Right atrium auricular region (tissue), 2 donors: ENCODE measurements around the gene ZBED6. TPM values are rescaled to one million over a fixed set of nuclear protein-coding genes. Genes with fewer than 3 reads are reported as not detected.
"Not testable (repeated sequence)": the region's sequence is repeated elsewhere in the genome, so short reads cannot be mapped to it uniquely, and the experiment has no call there.

Experiments used
- DNase-seq: peaks from one replicate; pipeline ENCODE4 v3.0.0-alpha.2; 2019; ENCODE audit warnings: low spot score
- H3K27ac ChIP-seq, 2 donors: fragments of 200-600 bp; sonication (generic); 1 replicate in 1 of 2; 2 replicates in 1 of 2; pipeline ENCODE4 v1.5.1; 2016 to 2019
- H3K27me3 ChIP-seq, 2 donors: fragments of 200-600 bp; sonication (generic); one replicate each; pipeline versions ENCODE4 v1.5.1 to v1.6.0; 2017 to 2019
- H3K36me3 ChIP-seq: fragments of 200-600 bp; sonication (generic); one replicate; pipeline ENCODE4 v1.5.1; 2016
- H3K4me1 ChIP-seq, 2 donors: fragments of 200-600 bp; sonication (generic); one replicate each; pipeline versions ENCODE4 v1.5.1 to v1.6.0; 2017 to 2019
- H3K4me3 ChIP-seq, 2 donors: fragments of 200-600 bp; sonication (generic); 1 replicate in 1 of 2; 2 replicates in 1 of 2; pipeline ENCODE4 v1.5.1; 2017 to 2019; ENCODE audit warnings: mild to moderate bottlenecking in 1 of 2, moderate library complexity in 1 of 2
- H3K9me3 ChIP-seq, 2 donors: fragments of 200-600 bp; sonication (generic); one replicate each; pipeline ENCODE4 v1.5.1; 2019
- CTCF ChIP-seq, 2 donors: fragments of 200-600 bp; sonication (generic); IDR thresholded peaks; one replicate each; pipeline ENCODE4 v1.5.1; 2019; ENCODE audit warnings: antibody characterized with exemption in 2 of 2
- total RNA-seq, 2 donors: library from RNA; depleted of rRNA; stranded (reverse); fragments of >200 nt; gene quantifications; one replicate each; pipeline ENCODE4 v1.1.0, GENCODE V29; 2016

Gene ZBED6
- total RNA-seq: 10 to 100 TPM in 1 of 2 donors, 1 to 10 TPM in 1; 8.6 to 13.4 TPM

- Histone ChIP-seq H3K4me1 (peaks cover 0 to 48% of the 10 kb centered on the region in 2 donors), H3K9me3 (no peaks in the 10 kb centered on the region), H3K27ac (peak within 1 kb of the TSS; percentile 94 to 97), H3K4me3 (peak within 1 kb of the TSS; percentile 65 to 73), H3K36me3 (no peaks in the 10 kb centered on the region), H3K27me3 (no peaks in the 10 kb centered on the region)
- TF ChIP-seq CTCF (IDR thresholded peaks at IDR 0.05): no peak
- peak; percentile 100 for DNase-seq
Measured at GRCh38 chr1:203795441-203796235, at the start of gene ZBED6, which contains the start of gene ZC3H11A. ZBED6 (plus strand) TSS chr1:203795623; CDS start chr1:203797523, 1,900 bp downstream. ZC3H11A (plus strand) TSS chr1:203795623; CDS start chr1:203817071, 21,448 bp downstream.

- no peak for DNase-seq
- no peak overlapping the region for H3K27ac ChIP-seq
- TF ChIP-seq CTCF (IDR thresholded peaks at IDR 0.05): no peak
- H3K9me3 ChIP-seq: no peaks in the 10 kb centered on the region
- H3K27me3 ChIP-seq: no peaks in the 10 kb centered on the region
- no peaks in the 10 kb centered on the region for H3K36me3 ChIP-seq
- peaks cover 0 to 22% of the 10 kb centered on the region in 2 donors for H3K4me1 ChIP-seq
- no peak overlapping the region for H3K4me3 ChIP-seq
Measured at GRCh38 chr1:203746281-203746680, 49.1 kb upstream of the ZBED6 start.

GRCh38 chr1:203751051-203751450 lies 44.4 kb upstream of the ZBED6 start:
- Histone ChIP-seq H3K4me1 (no peaks in the 10 kb centered on the region), H3K4me3 (no peak overlapping the region), H3K9me3 (no peaks in the 10 kb centered on the region), H3K36me3 (no peaks in the 10 kb centered on the region), H3K27me3 (no peaks in the 10 kb centered on the region), H3K27ac (no peak overlapping the region)
- DNase-seq: no peak
- TF ChIP-seq CTCF (IDR thresholded peaks at IDR 0.05): no peak

- H3K4me3 ChIP-seq, H3K27ac ChIP-seq, H3K36me3 ChIP-seq, DNase-seq, H3K9me3 ChIP-seq, H3K27me3 ChIP-seq, H3K4me1 ChIP-seq: not testable (repeated sequence)
Measured at GRCh38 chr1:203751618-203752361, 43.6 kb upstream of the ZBED6 start.

- no peaks in the 10 kb centered on the region for H3K9me3 ChIP-seq
- no peak overlapping the region for H3K27ac ChIP-seq
- DNase-seq: no peak
- H3K36me3 ChIP-seq: no peaks in the 10 kb centered on the region
- H3K4me3 ChIP-seq: no peak overlapping the region
- H3K4me1 ChIP-seq: no peaks in the 10 kb centered on the region
- no peaks in the 10 kb centered on the region for H3K27me3 ChIP-seq
- TF ChIP-seq CTCF (IDR thresholded peaks at IDR 0.05): no peak
Measured at GRCh38 chr1:203754455-203754864, 41.0 kb upstream of the ZBED6 start.

- DNase-seq: no peak
- H3K4me1 ChIP-seq: no peaks in the 10 kb centered on the region
- H3K9me3 ChIP-seq: no peaks in the 10 kb centered on the region
- TF ChIP-seq CTCF (IDR thresholded peaks at IDR 0.05): no peak
- no peaks in the 10 kb centered on the region for H3K27me3 ChIP-seq
- no peak overlapping the region for H3K4me3 ChIP-seq
- no peaks in the 10 kb centered on the region for H3K36me3 ChIP-seq
- no peak overlapping the region for H3K27ac ChIP-seq
Measured at GRCh38 chr1:203756036-203756435, 39.4 kb upstream of the ZBED6 start.

GRCh38 chr1:203758749-203759148 lies 36.7 kb upstream of the ZBED6 start:
- not testable (repeated sequence) for H3K9me3 ChIP-seq, H3K27ac ChIP-seq, DNase-seq, H3K36me3 ChIP-seq, H3K4me3 ChIP-seq, H3K4me1 ChIP-seq, H3K27me3 ChIP-seq
